Ectodermal cell (in vitro differentiated cells): ENCODE results near the gene FUT6.

Experiments used
- H3K27ac ChIP-seq: 2 replicates; pipeline ENCODE4 v1.7.0; 2013; ENCODE audit warnings: mild to moderate bottlenecking, low read depth, low read length; ENCODE audit not compliant: insufficient read depth, poor library complexity, severe bottlenecking
- H3K27me3 ChIP-seq: 2 replicates; pipeline ENCODE4 v1.7.0; 2013; ENCODE audit warnings: mild to moderate bottlenecking, low read length; ENCODE audit not compliant: insufficient read depth, control insufficient read depth, poor library complexity, severe bottlenecking
- H3K36me3 ChIP-seq: one replicate; pipeline ENCODE4 v1.7.0; 2013; ENCODE audit warnings: low read length; ENCODE audit not compliant: control insufficient read depth, insufficient read depth
- H3K4me1 ChIP-seq: one replicate; pipeline ENCODE4 v1.7.0; 2013; ENCODE audit warnings: low read length; ENCODE audit not compliant: control insufficient read depth, insufficient read depth
- H3K4me3 ChIP-seq: 2 replicates; pipeline ENCODE4 v1.7.0; 2013; ENCODE audit warnings: low read depth, low read length, control low read depth; ENCODE audit not compliant: insufficient read depth
- H3K9me3 ChIP-seq: 2 replicates; pipeline ENCODE4 v1.7.0; 2013; ENCODE audit warnings: mild to moderate bottlenecking, low read length, moderate library complexity; ENCODE audit not compliant: control insufficient read depth
- WGBS, 2 experiments: methylation state at CpG; one replicate each; pipeline ENCODE4 v1.1.7; 2013; ENCODE audit warnings: missing lambda C conversion rate in 2 of 2; 5-methylcytosine and 5-hydroxymethylcytosine counted together

Gene FUT6

DNA sequence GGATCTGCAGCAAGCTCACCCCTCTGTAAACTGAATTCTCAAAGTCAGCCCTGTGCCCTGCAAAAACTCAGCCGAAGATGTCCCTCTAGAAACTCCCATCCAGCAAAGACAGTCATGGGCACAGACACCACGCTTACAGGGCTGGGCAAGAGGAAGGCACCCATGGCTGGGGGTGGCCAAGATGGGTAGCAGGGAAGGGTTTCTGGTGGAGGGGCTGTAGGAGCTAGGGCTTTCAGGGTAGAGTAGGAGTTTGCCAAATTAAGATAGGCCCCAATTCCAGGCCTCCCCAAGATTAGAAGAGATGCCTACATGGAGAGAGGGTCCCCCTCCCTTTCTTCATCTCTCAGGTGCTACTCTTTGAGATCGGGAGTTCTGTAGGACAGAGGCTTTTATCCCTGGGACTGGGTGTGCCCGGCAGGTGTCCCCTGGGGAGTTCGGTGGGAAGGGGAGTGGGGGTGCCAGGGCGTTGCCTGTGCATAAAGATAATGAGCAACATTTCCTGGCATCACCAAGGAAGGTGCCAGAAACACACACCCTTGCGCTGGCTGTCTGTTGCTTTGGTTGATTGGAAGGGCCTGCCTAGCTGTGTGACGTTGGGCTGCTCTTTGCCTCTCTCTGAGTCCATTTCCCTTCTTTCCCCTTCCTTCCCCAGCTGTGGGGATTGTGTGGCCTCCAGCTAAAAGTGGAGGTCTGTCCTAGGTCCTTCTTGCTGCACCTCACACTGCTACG lies 25.2 kb downstream of the FUT6 start:
- Histone ChIP-seq H3K4me1 (no peaks in the 10 kb centered on the region), H3K36me3 (no peaks in the 10 kb centered on the region), H3K4me3 (no peak overlapping the region), H3K9me3 (no peaks in the 10 kb centered on the region), H3K27ac (no peak overlapping the region), H3K27me3 (no peaks in the 10 kb centered on the region)
- WGBS, 2 experiments = 84 to 89% methylated on average over 9 of the region's 9 CpGs

DNA sequence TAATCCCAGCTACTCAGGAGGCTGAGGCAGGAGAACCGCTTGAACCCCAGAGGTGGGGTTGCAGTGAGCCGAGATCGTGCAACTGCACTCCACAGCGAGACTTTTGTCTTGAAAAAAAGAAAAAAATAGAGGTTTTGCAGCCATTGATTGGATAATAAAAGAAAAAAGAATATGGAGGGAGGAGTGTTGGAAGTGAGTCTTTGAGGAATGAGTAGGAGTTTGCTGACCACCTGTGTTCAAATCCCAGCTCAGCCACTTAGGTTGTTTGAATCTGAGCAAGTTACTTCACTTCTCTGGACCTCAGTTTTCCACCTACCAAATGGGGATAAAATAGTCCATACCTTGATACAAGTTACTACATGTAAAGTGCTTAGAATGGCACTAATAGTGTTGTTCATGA lies 28.4 kb downstream of the FUT6 start:
- Histone ChIP-seq H3K36me3 (no peaks in the 10 kb centered on the region), H3K9me3 (no peaks in the 10 kb centered on the region), H3K4me1 (peaks cover 5% of the 10 kb centered on the region), H3K27me3 (peaks cover under 1% of the 10 kb centered on the region), H3K27ac (no peak overlapping the region), H3K4me3 (no peak overlapping the region)
- 91 to 93% methylated on average over 4 of the region's 4 CpGs for WGBS, 2 experiments

DNA sequence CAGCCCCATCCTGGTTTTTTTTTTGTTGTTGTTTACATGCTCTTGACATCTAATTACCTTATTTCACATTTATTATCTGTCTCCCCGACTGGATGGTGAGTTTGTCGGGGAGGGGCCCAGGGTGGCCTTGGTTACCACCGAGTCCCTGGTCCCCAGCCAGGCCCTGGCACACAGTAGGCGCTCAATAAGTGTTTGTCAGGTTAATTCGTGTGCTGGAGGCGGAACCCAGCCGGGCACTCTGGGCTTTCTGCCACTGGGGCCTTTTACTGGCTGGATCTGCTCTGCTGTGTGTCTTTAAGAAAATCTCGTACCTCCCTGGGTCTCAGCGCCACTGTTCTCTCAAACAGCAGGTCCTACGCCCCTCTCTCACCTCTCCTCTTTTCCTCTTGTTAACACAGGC lies 30.0 kb downstream of the FUT6 start:
- no peaks in the 10 kb centered on the region for H3K36me3 ChIP-seq
- H3K9me3 ChIP-seq = no peaks in the 10 kb centered on the region
- WGBS, 2 experiments = 93 to 94% methylated on average over 10 of the region's 10 CpGs
- peaks cover 12% of the 10 kb centered on the region for H3K27me3 ChIP-seq
- no peak overlapping the region for H3K27ac ChIP-seq
- H3K4me3 ChIP-seq = no peak overlapping the region
- peaks cover 8% of the 10 kb centered on the region for H3K4me1 ChIP-seq

DNA sequence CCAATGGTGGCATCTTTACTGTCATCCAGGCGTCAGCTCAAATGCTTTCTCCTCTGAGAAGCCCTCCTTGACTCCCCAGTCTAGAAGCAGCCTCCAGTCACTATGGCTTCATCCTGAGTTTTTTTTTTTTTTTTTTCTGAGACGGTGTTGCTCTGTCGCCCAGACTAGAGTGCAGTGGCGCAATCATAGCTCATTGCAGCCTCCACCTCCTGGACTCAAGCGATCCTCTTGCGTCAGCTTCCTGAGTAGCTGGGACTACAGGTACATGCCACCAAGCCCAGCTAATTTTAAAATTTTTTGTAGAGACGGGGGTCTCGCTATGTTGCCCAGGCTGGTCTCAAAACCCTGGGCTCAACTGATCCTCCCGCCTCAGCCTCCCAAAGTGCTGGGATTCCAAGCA lies 30.4 kb downstream of the FUT6 start:
- H3K9me3 ChIP-seq = no peaks in the 10 kb centered on the region
- 93 to 97% methylated on average over 9 of the region's 9 CpGs for WGBS, 2 experiments
- no peak overlapping the region for H3K27ac ChIP-seq
- H3K4me1 ChIP-seq = peaks cover 8% of the 10 kb centered on the region
- peaks cover 16% of the 10 kb centered on the region for H3K27me3 ChIP-seq
- H3K36me3 ChIP-seq = no peaks in the 10 kb centered on the region
- H3K4me3 ChIP-seq = no peak overlapping the region

DNA sequence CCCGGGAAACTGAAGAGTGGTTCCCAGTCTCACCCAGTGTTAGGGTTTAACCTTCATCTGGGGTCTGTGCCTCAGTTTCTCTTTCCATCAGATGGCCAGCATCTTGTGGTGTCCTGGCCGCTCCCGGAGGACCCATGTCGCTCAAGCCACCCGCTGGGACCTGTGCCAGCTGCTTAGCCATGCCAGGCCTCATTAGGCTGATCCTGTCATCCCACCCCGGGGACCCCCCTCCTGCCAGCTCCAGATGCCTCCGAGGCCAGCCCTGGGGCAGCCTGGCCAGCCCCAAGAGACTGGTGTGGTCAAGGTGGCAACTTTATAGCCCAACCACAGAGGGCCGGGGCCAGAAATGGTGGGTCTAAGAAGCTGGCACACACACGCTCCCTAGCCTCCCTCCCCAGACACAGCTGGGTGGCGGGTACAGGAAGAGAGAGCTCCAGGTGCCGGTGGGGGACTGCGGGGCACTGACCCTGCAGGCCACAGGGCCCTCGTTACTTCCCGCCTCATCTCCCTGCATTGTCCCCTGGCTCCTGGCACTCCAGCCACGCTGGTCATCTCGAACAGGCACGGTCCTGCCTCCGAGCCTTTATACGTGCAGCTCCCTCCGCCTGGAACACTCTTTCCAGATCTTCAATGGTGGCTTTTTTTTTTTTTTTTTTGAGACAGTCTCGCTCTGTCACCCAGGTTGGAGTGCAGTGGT lies 31.2 kb downstream of the FUT6 start:
- Histone ChIP-seq H3K27ac (no peak overlapping the region), H3K4me3 (no peak overlapping the region), H3K4me1 (peaks cover 8% of the 10 kb centered on the region), H3K36me3 (no peaks in the 10 kb centered on the region), H3K27me3 (peaks cover 20% of the 10 kb centered on the region), H3K9me3 (no peaks in the 10 kb centered on the region)
- WGBS, 2 experiments = 93 to 95% methylated on average over 20 of the region's 21 CpGs

DNA sequence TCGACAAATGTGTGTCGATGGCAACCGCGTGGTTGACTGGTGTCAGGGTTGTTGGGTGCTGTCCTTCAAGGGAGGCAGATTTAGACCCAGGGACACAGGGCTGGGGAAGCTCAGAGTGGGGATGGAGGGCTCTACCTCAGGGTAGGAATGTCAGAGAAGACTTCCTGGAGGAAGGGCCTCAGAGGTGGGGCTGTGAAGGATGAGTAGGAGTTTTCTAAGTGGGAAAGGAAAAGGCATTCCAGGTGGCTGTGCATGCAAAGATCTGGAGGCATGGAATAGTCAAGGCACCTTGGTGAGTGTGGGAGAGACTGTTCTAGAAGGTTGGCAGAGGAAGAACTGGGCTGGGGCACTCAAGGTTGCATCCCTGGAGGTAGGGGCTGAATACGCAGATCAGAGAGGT lies 32.6 kb downstream of the FUT6 start:
- Histone ChIP-seq H3K4me3 (no peak overlapping the region), H3K9me3 (no peaks in the 10 kb centered on the region), H3K27me3 (peaks cover 24% of the 10 kb centered on the region), H3K27ac (no peak overlapping the region), H3K4me1 (peaks cover 8% of the 10 kb centered on the region), H3K36me3 (no peaks in the 10 kb centered on the region)
- 92% methylated on average over 5 of the region's 5 CpGs for WGBS, 2 experiments

DNA sequence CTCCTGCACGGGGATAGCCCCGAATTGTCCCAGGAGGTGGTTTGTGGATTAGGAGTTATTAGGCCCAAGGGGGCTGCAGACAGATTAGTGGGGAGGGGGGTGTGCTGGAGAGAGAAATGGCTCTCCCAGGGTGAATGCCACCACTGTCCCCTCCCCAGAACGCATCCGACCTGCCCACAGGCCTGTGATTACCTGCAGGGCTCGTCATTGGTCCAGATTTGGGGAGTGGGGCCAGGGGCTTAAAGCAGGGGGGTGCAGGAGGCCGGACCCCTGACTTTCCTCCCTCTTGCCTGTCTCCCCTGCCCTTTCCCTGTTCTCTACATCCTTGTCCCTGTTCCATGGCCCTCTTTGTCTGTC lies 33.4 kb downstream of the FUT6 start:
- no peak overlapping the region for H3K27ac ChIP-seq
- no peaks in the 10 kb centered on the region for H3K9me3 ChIP-seq
- 21 to 26% methylated on average over 6 of the region's 6 CpGs for WGBS, 2 experiments
- H3K4me1 ChIP-seq = peaks cover 8% of the 10 kb centered on the region
- H3K36me3 ChIP-seq = no peaks in the 10 kb centered on the region
- peak overlapping the region; percentile 40 for H3K4me3 ChIP-seq
- peaks cover 25% of the 10 kb centered on the region for H3K27me3 ChIP-seq

DNA sequence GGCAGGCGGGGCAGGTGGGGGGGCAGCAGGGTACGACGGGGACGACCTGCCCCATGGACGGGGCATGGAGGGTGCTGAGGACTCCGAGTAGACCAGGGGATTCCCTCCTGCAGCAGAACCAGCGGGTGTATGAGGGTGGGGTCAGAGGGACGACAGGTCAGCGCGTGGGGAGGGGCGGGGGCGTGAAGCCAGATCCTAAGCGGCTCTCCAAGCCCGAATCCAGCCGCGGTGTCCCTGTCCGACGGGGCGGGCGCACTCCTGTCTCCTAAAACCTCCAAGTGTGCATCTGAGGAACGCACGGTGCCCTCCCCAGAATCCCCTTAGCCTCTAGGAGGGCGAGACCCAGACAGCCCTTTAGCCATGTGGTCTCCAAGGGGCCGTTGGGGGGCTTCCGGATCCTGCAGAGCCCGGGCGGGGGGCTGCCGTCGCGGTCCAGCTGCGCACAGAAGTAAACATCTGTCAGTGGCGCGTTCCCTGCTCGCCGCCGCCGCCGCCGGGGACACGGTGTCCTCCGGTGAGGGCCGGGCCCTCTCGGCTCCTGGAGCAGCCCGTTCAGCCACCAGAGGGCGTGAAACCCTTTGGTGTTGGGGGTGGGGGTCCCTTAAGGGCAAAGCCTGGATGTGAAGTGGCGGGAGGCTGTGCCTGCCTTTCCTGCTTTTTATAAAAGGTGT lies 33.9 kb downstream of the FUT6 start:
- Histone ChIP-seq H3K4me1 (peaks cover 8% of the 10 kb centered on the region), H3K36me3 (no peaks in the 10 kb centered on the region), H3K9me3 (no peaks in the 10 kb centered on the region), H3K27ac (no peak overlapping the region), H3K4me3 (peak overlapping the region; percentile 40), H3K27me3 (peaks cover 25% of the 10 kb centered on the region)
- 1 to 2% methylated on average over 46 of the region's 46 CpGs for WGBS, 2 experiments

DNA sequence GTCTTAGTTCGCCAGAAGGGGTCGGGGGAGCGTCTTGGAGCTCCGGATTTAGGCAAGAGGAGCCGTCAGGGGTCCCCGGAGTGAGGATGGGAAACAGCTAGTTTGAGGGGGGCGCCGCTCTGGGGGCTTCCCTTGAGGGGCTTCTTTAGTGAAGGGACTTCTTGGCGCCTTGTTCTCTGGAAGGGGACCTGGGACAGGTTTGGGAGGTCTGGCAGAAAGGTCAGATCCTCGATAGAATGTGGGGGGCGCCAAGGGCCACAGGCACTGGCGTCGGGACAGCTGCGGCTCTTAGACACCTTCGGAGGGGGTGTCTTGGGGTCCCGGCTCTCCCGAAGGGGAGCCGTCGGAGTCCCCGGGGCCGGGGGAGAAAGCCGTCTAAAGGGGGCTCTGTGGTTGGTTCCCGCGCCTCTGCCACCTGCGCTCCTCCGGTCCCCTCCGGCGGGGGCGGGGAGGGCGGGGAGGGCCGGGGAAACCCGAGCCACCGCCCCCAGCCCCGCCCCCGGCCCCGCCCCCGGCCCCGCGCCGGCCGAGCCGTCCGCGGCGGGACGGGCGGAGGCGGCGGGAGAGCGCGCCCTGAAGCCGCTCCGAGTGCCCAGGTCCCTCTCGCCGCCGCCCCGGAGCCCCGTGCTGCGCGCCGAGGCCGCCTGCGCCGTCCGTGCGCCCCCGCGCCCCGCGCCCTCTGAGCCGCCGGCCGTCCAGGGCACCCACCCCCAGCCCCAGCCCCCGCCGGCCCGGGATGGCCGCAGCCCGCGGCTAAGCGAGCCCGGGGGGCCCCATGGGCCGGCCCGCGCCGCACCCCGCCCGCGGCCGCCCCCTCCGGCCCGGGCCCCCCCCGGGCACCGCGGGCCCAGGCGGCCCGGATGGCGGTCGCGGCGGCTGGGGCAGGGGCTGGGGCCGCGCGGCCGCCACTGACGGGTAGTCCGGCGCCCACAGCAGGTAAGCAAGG lies 34.7 kb downstream of the FUT6 start, which contains the start of gene NRTN:
Gene NRTN (plus strand): TSS at position 552 of the 946 bp plus-strand sequence. CDS start 19,099 bp downstream, outside the sequence.
- 3% methylated on average over 106 of the region's 107 CpGs for WGBS, 2 experiments
- no peak within 1 kb of the TSS for H3K27ac ChIP-seq
- H3K4me1 ChIP-seq = peaks cover 8% of the 10 kb centered on the region
- H3K4me3 ChIP-seq = peak within 1 kb of the TSS; percentile 40
- H3K9me3 ChIP-seq = no peaks in the 10 kb centered on the region
- H3K36me3 ChIP-seq = no peaks in the 10 kb centered on the region
- H3K27me3 ChIP-seq = peaks cover 25% of the 10 kb centered on the region
